Prostate gland (tissue), 2 donors: Measurements from ENCODE around the gene ADAMTSL3.
"Not testable (repeated sequence)": the region's sequence is repeated elsewhere in the genome, so short reads cannot be mapped to it uniquely, and the experiment has no call there.

Source experiments
- CTCF ChIP-seq, 4 experiments: fragments of 200-600 bp in 2 of 4; fragments of 450-650 bp in 2 of 4; sonication (generic) in 2 of 4; IDR thresholded peaks; 1 replicate in 3 of 4; 2 replicates in 1 of 4; pipeline ENCODE4 v1.5.1; 2016 to 2019; ENCODE audit warnings: antibody characterized with exemption in 4 of 4, mild to moderate bottlenecking in 2 of 4, moderate library complexity in 2 of 4
- POLR2A ChIP-seq: fragments of 450-650 bp; IDR thresholded peaks from one replicate; pipeline ENCODE4 v1.6.1; 2016; ENCODE audit warnings: antibody characterized with exemption, mild to moderate bottlenecking

DNA sequence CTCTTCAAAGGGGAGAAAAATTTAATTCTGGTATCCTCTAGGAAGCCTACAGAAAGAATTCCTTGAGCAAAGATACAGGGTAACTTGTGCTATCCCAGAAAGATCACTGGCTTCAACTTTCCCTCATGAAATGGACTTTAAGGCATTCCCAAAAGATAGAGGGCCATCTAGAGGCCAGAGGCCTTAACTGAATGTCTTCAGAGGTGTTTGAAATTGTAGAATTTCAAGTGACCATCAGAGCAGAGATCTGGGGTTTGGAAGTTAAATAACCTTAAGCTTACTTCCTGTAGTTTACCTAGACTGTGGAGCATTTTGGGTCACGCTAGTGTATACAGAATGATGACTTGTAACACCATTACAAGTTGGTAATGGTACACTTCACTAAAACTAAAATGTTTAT lies 400.6 kb downstream of the ADAMTSL3 start:
- TF ChIP-seq CTCF (IDR thresholded peaks at IDR 0.05); POLR2A: not testable (repeated sequence)
